ENCODE measurements around the gene PDE2A. TPM values are rescaled to one million over a fixed set of nuclear protein-coding genes. Genes with fewer than 3 reads are reported as not detected.

The PDE2A gene
- polyA plus RNA-seq = 15.1 TPM
- long read RNA-seq, donor 1 = 0 reads
- long read RNA-seq, donor 2 = 0 reads
- long read RNA-seq, donor 3 = 0 reads
- long read RNA-seq, donor 4 = 0 reads
- long read RNA-seq, donor 5, full-length matches to known transcripts = 1 of 1 reads
- long read RNA-seq, donor 5, partial matches to known transcripts = 0 of 1 reads
- long read RNA-seq, donor 5, other reads (novel, unspliced or antisense) = 0 of 1 reads
- long read RNA-seq, donor 6, full-length matches to known transcripts = 3 of 3 reads
- long read RNA-seq, donor 6, partial matches to known transcripts = 0 of 3 reads
- long read RNA-seq, donor 6, other reads (novel, unspliced or antisense) = 0 of 3 reads
- long read RNA-seq, donor 7 = 0 reads
- long read RNA-seq, donor 8, full-length matches to known transcripts = 2 of 2 reads
- long read RNA-seq, donor 8, partial matches to known transcripts = 0 of 2 reads
- long read RNA-seq, donor 8, other reads (novel, unspliced or antisense) = 0 of 2 reads
- long read RNA-seq, donor 9, partial matches to known transcripts = 0 of 2 reads
- long read RNA-seq, donor 9, other reads (novel, unspliced or antisense) = 0 of 2 reads
- long read RNA-seq, donor 10, full-length matches to known transcripts = 2 of 2 reads
- long read RNA-seq, donor 10, partial matches to known transcripts = 0 of 2 reads
- long read RNA-seq, donor 10, other reads (novel, unspliced or antisense) = 0 of 2 reads
- long read RNA-seq, donor 11, partial matches to known transcripts = 0 of 1 reads
- long read RNA-seq, donor 11, other reads (novel, unspliced or antisense) = 0 of 1 reads

DNA sequence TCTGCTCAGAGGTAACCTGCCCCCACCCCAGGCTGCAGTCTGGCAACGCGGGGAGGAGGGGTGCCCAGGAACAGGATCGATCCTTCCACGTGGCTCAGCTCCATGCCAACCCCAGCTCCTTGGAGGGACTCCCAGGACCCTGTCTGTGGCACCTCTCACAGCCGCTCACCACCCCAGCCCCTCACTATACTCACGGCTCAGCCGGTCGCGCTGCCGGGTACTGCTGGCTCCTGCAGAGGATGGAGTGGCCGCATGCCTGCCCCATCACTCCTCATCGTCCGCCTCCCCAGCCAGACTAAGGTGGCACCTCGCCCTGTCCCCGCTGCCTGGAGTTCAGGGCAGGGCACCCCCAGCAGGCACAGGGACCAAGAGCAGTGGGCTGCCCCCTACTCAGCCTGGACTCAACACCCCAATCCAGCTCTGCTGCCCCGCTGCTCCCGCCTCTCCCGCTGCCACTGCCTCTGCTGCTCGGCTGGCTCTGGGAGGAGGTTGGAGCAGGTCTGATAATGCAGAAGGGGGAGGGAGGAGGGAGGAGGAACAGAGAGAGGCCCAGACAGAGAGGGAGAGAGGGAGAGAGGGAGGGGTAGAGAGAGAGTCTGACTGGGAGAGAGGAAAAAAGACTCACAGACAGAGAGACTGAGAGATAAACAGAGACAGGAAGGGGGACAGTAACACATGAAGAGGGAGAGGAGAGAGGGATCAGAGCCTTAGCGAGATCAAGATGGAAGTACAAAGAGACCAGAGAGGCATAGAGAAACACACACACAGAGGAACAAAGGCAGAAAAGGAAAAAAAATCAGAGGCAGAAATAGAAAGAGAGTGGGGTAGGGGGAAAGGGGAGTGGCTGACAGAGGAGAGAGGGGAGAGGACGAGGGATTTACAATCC lies at the start of gene PDE2A:
Gene PDE2A, minus strand, starts transcription at position 480 of the 886 bp plus-strand sequence. Its CDS starts 215 bp downstream, at position 265.
- Histone ChIP-seq H3K4me1 (ENCODE audit: control insufficient read depth, insufficient read depth, low read length) (no peaks in the 10 kb centered on the region), H3K27me3 (ENCODE audit: control insufficient read depth, insufficient read depth, low read length) (peaks cover 96% of the 10 kb centered on the region), H3K27ac (ENCODE audit: low read length) (no peak within 1 kb of the TSS), H3K9me3 (ENCODE audit: control insufficient read depth, low read depth, low read length) (no peaks in the 10 kb centered on the region), H3K4me3 (ENCODE audit: low read length) (no peak within 1 kb of the TSS), H3K36me3 (ENCODE audit: control insufficient read depth, insufficient read depth, low read length) (no peaks in the 10 kb centered on the region)
- DNase-seq = no peak
- 22% methylated on average over 1 of the region's 21 CpGs for WGBS (ENCODE audit: insufficient coverage, low lambda C conversion rate)

DNA sequence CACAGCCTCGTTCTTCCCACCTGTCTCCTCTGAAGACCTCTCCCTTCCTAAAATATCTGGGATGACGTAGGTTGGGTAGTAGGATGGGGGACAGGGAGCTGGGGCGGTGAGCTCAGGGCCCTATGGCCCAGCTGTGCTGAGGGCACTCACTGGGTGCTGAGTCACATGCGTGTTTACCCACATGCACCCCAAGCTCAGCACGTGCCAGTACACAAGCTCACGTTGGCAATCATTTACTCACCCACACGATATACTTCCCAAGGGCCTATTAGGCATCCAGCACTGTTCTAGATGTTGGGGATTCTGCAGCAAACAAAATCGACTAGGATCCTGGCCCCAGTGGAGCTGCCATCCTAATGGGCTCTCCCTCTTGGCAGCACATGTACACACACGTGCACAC lies 49.3 kb upstream of the PDE2A start:
- H3K4me3 ChIP-seq (ENCODE audit: low read length) = no peak overlapping the region
- no peaks in the 10 kb centered on the region for H3K9me3 ChIP-seq (ENCODE audit: control insufficient read depth, low read depth, low read length)
- peaks cover 28% of the 10 kb centered on the region for H3K4me1 ChIP-seq (ENCODE audit: control insufficient read depth, insufficient read depth, low read length)
- no peak overlapping the region for H3K27ac ChIP-seq (ENCODE audit: low read length)
- WGBS (ENCODE audit: insufficient coverage, low lambda C conversion rate) = no CpG with 5 or more reads among the region's 9 CpGs
- H3K27me3 ChIP-seq (ENCODE audit: control insufficient read depth, insufficient read depth, low read length) = no peaks in the 10 kb centered on the region
- no peak for DNase-seq
- H3K36me3 ChIP-seq (ENCODE audit: control insufficient read depth, insufficient read depth, low read length) = peaks cover 9% of the 10 kb centered on the region

DNA sequence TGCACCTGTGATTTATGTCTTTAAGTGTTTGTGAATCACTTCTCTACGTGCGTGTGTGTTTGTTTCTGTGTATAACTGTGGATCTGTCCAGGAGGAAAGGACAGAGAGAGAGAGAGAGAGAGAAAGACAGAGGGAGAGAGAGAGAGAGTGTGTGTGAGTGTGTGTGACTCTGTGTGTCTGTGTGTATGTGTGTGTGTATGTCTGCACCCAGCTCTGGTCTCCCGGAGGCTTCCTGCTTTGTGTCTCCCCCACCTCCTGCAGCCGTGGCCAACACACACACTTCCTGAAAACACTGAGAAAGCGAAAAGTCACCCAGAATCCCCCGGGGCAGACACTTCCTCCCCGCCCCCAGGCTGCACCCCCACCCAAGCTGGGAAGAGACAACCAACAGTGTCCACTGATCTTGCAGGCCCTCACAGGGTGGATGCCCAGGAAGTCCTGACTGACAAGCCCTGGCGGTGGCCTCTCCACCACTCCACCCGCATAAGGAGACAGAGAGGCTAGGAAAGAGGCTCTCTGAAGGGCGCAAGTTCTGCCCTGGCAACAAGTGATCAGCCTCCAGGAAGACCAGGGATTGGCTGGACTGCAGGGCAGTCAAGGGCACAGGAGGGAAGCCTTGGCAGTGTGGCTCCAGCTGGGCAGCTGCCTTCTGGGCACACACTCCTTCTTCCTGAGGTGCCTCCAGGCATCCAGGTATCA lies 48.0 kb upstream of the PDE2A start:
- H3K36me3 ChIP-seq (ENCODE audit: control insufficient read depth, insufficient read depth, low read length) = peaks cover 17% of the 10 kb centered on the region
- no peaks in the 10 kb centered on the region for H3K9me3 ChIP-seq (ENCODE audit: control insufficient read depth, low read depth, low read length)
- no CpG with 5 or more reads among the region's 10 CpGs for WGBS (ENCODE audit: insufficient coverage, low lambda C conversion rate)
- peak; percentile 86 to 90 for DNase-seq
- H3K27ac ChIP-seq (ENCODE audit: low read length) = peak overlapping the region; percentile 80
- peaks cover 28% of the 10 kb centered on the region for H3K4me1 ChIP-seq (ENCODE audit: control insufficient read depth, insufficient read depth, low read length)
- peak overlapping the region; percentile 50 for H3K4me3 ChIP-seq (ENCODE audit: low read length)
- no peaks in the 10 kb centered on the region for H3K27me3 ChIP-seq (ENCODE audit: control insufficient read depth, insufficient read depth, low read length)

DNA sequence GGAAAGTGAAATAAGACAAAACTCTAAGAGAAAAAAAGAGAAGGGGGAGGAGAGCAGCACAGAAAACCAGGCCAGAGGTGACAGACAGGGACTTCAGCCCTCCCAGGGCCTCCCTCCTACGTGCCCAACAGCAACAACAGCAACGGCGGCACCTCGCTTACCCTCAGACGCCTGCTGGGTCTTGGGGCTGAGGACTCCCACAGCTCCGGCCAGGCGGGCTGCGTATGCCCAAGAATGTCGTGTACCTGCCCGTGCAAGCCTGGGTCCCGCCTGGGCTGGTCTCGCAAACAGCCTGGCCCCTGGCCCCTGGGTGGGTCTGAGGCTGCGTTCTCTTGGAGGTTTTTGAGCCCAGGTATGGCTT lies 47.4 kb upstream of the PDE2A start:
- no peaks in the 10 kb centered on the region for H3K27me3 ChIP-seq (ENCODE audit: control insufficient read depth, insufficient read depth, low read length)
- DNase-seq = peak; percentile 66 to 77
- WGBS (ENCODE audit: insufficient coverage, low lambda C conversion rate) = 20% methylated on average over 1 of the region's 13 CpGs
- peak overlapping the region; percentile 50 for H3K4me3 ChIP-seq (ENCODE audit: low read length)
- H3K27ac ChIP-seq (ENCODE audit: low read length) = peak overlapping the region; percentile 80
- peaks cover 22% of the 10 kb centered on the region for H3K36me3 ChIP-seq (ENCODE audit: control insufficient read depth, insufficient read depth, low read length)
- peaks cover 30% of the 10 kb centered on the region for H3K4me1 ChIP-seq (ENCODE audit: control insufficient read depth, insufficient read depth, low read length)
- no peaks in the 10 kb centered on the region for H3K9me3 ChIP-seq (ENCODE audit: control insufficient read depth, low read depth, low read length)

DNA sequence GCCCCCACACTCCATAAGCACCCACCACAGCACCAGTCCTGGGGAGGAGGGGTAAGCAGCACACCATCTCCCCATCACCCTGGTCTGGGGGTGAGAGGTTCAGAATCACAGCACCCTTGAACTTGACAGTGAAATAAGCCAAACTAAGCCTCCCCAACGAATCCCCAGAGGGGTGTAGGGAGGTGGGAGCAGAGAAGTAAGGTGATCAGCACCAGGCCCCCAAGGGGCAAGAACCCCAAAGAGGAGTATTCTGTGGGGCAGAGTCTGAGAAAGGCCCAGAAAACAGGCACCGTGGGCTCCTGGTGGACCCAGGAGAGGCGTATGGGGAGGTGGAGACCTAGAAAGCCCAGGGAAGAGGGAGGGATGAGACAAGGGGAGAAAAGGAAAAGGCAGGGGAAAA lies 47.1 kb upstream of the PDE2A start:
- Histone ChIP-seq H3K36me3 (ENCODE audit: control insufficient read depth, insufficient read depth, low read length) (peaks cover 26% of the 10 kb centered on the region), H3K9me3 (ENCODE audit: control insufficient read depth, low read depth, low read length) (no peaks in the 10 kb centered on the region), H3K27ac (ENCODE audit: low read length) (peak overlapping the region; percentile 80), H3K4me1 (ENCODE audit: control insufficient read depth, insufficient read depth, low read length) (peaks cover 33% of the 10 kb centered on the region), H3K4me3 (ENCODE audit: low read length) (peak overlapping the region; percentile 50), H3K27me3 (ENCODE audit: control insufficient read depth, insufficient read depth, low read length) (no peaks in the 10 kb centered on the region)
- no peak for DNase-seq
- WGBS (ENCODE audit: insufficient coverage, low lambda C conversion rate) = 17% methylated on average over 2 of the region's 3 CpGs

DNA sequence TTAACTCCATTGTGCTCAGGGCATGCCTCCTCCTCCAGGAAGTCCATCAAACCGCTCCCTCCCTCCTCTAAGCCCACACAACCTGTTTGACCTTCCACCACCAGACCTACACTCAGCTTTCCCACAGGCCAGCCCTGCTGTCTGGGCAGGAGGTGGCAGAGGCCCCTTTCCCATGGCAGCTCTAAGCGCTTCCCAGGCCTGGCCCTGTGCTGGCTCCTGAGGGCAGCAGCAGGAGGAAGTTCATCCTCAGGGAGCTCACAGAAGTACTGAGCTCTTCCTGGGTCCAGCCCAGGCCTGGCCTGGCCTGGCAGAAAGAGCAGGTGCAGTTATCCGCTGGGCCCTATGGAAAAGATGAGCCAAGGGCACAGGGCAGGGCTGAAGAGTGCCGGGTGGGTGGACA lies 46.6 kb upstream of the PDE2A start:
- Histone ChIP-seq H3K4me3 (ENCODE audit: low read length) (peak overlapping the region; percentile 50), H3K27ac (ENCODE audit: low read length) (peak overlapping the region; percentile 80), H3K9me3 (ENCODE audit: control insufficient read depth, low read depth, low read length) (no peaks in the 10 kb centered on the region), H3K36me3 (ENCODE audit: control insufficient read depth, insufficient read depth, low read length) (peaks cover 25% of the 10 kb centered on the region), H3K27me3 (ENCODE audit: control insufficient read depth, insufficient read depth, low read length) (no peaks in the 10 kb centered on the region), H3K4me1 (ENCODE audit: control insufficient read depth, insufficient read depth, low read length) (peaks cover 33% of the 10 kb centered on the region)
- WGBS (ENCODE audit: insufficient coverage, low lambda C conversion rate) = no CpG with 5 or more reads among the region's 4 CpGs
- no peak for DNase-seq

DNA sequence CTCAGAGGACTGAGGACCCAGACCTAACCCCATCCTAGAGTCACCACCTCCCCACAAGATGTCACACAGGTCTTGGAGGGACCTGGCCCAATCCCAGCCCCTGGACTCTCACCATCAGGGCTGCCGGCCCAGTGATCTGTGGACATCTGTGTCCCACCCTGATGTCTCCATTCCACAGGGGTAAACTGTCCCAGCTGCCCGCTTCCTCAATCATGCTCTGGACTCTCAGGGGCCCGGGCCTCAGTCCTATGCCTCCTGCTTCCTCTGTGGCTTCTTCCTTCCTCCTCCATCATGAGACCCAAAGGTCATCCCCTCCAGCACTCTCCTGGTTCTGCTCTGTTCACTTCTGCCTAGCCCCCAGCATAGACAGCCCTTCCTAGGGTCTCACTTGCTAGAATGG lies 45.8 kb upstream of the PDE2A start:
- Histone ChIP-seq H3K27me3 (ENCODE audit: control insufficient read depth, insufficient read depth, low read length) (no peaks in the 10 kb centered on the region), H3K4me1 (ENCODE audit: control insufficient read depth, insufficient read depth, low read length) (peaks cover 33% of the 10 kb centered on the region), H3K36me3 (ENCODE audit: control insufficient read depth, insufficient read depth, low read length) (peaks cover 28% of the 10 kb centered on the region), H3K27ac (ENCODE audit: low read length) (no peak overlapping the region), H3K9me3 (ENCODE audit: control insufficient read depth, low read depth, low read length) (no peaks in the 10 kb centered on the region), H3K4me3 (ENCODE audit: low read length) (peak overlapping the region; percentile 50)
- no peak for DNase-seq
- no CpG with 5 or more reads among the region's 3 CpGs for WGBS (ENCODE audit: insufficient coverage, low lambda C conversion rate)

DNA sequence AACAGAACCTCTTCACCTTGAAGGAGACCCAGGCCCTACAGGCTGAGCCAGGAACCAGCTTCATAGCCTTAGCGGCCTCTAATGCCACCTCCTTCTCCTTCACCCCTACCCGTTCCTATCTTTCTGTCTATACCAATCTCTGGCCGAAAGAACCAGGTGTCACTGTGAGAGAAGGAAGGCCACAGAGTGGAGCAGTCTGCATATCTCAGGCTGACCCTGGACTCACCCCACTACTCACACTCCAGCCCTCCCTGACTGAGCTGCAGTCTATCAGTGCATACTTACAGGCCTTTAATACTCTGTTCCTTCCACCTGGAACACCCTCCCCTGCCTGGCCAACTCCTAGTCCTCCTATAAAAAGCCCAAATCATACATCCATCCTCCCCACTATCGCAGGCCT lies 45.3 kb upstream of the PDE2A start:
- H3K4me3 ChIP-seq (ENCODE audit: low read length) = no peak overlapping the region
- H3K4me1 ChIP-seq (ENCODE audit: control insufficient read depth, insufficient read depth, low read length) = peaks cover 33% of the 10 kb centered on the region
- no peak for DNase-seq
- no peak overlapping the region for H3K27ac ChIP-seq (ENCODE audit: low read length)
- no peaks in the 10 kb centered on the region for H3K9me3 ChIP-seq (ENCODE audit: control insufficient read depth, low read depth, low read length)
- peaks cover 33% of the 10 kb centered on the region for H3K36me3 ChIP-seq (ENCODE audit: control insufficient read depth, insufficient read depth, low read length)
- no peaks in the 10 kb centered on the region for H3K27me3 ChIP-seq (ENCODE audit: control insufficient read depth, insufficient read depth, low read length)
- WGBS (ENCODE audit: insufficient coverage, low lambda C conversion rate) = no CpG with 5 or more reads among the region's 4 CpGs

DNA sequence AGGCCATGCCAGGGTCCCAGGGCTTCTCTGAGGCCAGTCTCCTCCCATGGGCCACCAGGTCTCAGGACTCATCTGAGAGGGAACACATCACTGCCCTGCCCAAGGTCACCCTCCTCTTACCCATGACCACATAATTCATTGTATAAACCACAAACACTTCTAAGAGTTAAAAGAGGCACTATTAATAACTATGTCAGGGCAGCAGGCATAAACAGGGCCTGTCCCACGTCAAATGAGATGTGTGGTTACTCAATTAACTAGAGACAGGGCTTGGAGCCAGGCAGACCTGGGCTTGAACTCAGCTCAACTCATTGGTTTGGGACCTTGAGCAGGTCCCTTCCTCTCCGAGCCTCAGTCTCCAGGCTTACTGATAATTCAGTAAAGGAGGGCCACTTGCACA lies 44.9 kb upstream of the PDE2A start:
- Histone ChIP-seq H3K4me3 (ENCODE audit: low read length) (no peak overlapping the region), H3K27ac (ENCODE audit: low read length) (no peak overlapping the region), H3K4me1 (ENCODE audit: control insufficient read depth, insufficient read depth, low read length) (peaks cover 33% of the 10 kb centered on the region), H3K36me3 (ENCODE audit: control insufficient read depth, insufficient read depth, low read length) (peaks cover 34% of the 10 kb centered on the region), H3K27me3 (ENCODE audit: control insufficient read depth, insufficient read depth, low read length) (no peaks in the 10 kb centered on the region), H3K9me3 (ENCODE audit: control insufficient read depth, low read depth, low read length) (no peaks in the 10 kb centered on the region)
- no CpG with 5 or more reads among the region's 2 CpGs for WGBS (ENCODE audit: insufficient coverage, low lambda C conversion rate)
- DNase-seq = no peak

All from large intestine (tissue), 12 donors.